GM19395 (cell line): ENCODE data around the gene FAM120B.
"Not testable (repeated sequence)": the region's sequence is repeated elsewhere in the genome, so short reads cannot be mapped to it uniquely, and the experiment has no call there.

Source experiments
- ATAC-seq: cut with Tn5 transposase; IDR thresholded peaks from one replicate; pipeline ENCODE4 v1.9.1; 2021; ENCODE audit warnings: mild to moderate bottlenecking, moderate library complexity; ENCODE audit not compliant: unreplicated experiment

Gene FAM120B

DNA sequence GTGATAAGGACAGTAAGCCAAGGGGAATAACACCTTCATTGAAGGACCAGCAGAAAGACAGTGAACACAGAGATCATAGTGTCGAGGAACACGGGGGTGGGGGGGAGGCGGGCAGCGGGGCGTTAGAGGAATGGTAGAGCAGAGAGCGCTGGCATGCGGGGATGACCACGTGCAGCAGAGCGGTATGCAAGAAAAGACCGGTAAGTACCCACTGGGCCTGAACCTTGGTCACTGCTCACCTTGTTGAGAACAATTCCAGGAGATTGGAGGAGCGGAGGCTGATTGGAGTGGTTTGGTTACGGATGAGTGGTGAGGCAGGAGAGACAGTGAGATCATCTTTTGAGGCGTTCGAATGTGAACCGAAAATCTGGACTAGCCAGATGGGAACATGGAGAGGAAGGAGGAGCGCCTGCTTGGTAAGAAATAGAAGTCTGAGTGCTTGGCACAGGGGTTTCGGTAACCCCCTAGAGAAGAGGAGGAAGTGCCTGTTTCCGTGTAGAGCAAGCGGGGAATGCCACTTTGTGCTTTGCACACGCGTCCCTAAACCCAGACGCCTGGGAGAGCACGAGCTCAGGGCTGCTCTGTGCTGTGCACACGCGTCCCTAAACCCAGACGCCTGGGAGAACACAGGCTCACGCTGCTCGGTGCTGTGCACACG is 70.0 kb downstream of the FAM120B start:
- ATAC-seq: no peak

DNA sequence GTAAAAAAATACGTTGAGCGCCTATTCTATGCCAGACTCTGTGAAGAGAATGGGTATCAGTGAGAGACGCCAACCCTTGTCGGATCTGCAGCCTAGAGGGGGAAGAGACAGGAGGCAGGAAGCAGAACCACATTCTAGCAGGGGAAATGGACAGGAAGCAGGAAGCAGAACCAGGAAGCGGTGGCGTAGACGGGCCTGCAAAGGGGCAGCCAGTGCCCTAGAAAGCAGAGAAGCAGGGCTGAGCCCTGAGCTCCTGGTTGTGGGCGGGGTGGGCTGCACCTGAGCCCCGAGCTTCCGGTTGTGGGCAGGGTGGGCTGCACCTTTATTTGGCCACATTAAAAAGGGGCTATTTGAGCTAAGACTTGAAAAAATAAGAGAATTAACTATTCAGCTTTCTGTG is 71.9 kb downstream of the FAM120B start:
- no peak for ATAC-seq

- ATAC-seq: no peak
These were observed 75.0 kb downstream of the FAM120B start for GRCh38 chr6:170381562-170381961.

DNA sequence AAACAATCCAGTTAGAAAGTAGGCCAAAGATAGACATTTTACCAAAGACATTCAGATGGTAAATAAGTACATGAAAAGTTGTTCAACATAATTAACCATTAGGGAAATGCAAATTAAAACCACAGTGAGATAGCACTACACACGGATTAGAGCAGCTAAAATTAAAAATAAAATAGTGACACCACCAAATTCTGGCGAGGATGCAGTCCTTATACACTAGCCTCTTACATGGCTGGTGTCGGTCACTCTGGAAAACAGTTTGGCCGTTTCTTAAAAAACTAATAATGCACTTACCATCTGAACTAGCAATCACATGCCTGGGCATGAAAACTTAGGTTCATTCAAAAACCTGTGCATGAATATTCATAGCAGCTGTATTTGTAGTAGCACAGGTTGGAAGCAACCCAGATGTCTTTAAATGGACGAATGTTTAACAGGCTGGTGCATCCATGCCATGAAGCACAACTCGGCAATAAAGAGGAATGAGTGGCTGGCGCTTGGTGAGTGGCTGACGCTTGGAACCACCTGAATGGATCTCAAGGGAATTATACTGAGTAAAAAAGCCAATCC is 77.0 kb downstream of the FAM120B start:
- ATAC-seq: no peak

DNA sequence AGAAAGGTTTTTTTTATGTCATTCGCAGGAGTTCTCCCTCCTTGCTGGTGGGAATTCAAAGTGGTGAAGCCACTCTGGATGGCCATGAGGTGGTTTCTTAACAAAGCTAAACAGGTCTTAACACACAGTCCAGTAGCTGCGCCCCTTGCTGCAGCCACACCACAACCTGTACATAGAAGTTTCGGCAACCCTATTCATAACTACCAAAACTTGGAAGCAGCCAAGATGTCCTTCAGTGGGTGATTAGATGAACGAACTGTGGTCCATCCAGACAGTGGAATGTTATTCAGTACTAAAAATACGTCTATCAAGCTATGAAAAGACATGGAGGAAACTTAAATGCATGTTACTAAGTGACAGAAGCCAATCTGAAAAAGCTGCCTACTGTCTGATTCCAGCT is 78.9 kb downstream of the FAM120B start:
- no peak for ATAC-seq

DNA sequence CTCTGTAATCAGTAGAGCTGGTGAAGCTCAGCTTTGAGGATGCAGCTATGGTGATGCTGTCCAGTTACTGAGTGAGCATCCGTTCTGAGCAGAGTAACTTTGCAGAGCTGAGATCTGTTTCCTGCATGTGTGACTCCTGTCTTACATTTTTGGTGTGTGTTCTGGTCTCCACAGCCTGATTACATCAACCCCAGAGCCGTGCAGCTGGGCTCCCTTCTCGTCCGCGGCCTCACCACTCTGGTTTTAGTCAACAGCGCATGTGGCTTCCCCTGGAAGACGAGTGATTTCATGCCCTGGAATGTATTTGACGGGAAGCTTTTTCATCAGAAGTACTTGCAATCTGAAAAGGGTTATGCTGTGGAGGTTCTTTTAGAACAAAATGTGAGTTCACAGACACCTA is 81.6 kb downstream of the FAM120B start:
- no peak for ATAC-seq

GRCh38 chr6:170393033-170393432 is 86.5 kb downstream of the FAM120B start:
- no peak for ATAC-seq

DNA sequence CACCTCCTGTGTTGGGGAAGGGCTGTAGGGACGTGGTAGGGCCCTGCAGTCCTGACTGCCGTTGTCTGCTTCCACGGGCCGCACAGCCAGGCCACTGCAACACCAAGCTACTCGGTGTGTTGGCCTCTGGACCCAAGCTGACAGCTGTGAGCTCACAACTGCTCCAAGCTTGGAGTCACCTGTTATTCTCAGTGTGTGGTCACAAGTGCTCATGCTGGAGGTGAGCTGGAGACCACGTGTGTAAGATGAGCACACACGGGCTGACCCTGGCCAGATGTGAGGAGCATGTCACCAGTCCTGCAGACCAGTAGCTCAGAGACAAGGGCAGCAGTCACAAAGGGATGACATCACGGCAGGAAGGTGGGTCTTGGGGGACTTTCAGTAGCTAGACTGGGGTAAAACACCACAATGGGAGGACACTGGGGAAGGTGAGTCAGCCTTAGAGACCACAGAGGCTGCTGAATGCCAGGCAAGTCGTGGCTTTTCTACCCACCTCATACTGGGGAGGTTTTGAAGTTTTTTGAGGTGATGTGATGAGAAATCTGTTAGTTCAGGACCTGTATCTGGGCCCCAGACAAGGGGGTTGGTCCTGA is 87.3 kb downstream of the FAM120B start:
- no peak for ATAC-seq

DNA sequence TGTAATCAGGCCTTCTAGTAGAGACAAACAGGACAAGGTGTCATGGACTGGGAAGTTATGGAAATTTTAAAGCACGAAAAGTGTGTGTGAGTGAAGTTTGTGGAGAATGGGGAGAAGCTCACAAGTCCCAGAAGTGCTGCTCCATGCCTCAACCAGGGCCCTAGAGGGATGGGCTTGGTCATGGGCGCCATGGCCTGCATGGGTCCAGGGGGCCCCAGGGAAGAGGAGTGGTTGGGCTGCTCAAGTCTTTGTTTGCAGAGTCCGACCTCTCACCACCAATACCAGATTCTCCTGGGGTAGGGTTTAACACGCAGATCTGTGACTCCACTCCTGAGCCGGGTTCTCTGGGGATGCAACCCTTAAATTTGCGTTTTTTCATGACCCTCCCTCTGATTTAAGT is 88.4 kb downstream of the FAM120B start:
- no peak for ATAC-seq

DNA sequence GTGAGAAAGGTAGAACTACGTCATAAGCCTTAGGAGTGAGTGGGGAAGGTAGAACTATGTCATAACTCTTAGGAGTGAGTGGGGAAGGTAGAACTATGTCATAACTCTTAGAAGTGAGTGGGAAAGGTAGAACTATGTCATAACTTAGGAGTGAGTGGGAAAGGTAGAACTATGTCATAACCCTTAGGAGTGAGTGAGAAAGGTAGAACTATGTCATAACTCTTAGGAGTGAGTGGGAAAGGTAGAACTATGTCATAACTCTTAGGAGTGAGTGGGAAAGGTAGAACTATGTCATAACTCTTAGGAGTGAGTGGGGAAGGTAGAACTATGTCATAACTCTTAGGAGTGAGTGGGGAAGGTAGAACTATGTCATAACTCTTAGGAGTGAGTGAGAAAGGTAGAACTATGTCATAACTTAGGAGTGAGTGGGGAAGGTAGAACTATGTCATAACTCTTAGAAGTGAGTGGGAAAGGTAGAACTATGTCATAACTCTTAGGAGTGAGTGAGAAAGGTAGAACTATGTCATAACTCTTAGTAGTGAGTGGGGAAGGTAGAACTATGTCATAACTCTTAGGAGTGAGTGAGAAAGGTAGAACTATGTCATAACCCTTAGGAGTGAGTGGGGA is 92.3 kb downstream of the FAM120B start:
- ATAC-seq: not testable (repeated sequence)

- not testable (repeated sequence) for ATAC-seq
These were observed 93.5 kb downstream of the FAM120B start for GRCh38 chr6:170399955-170400558.

DNA sequence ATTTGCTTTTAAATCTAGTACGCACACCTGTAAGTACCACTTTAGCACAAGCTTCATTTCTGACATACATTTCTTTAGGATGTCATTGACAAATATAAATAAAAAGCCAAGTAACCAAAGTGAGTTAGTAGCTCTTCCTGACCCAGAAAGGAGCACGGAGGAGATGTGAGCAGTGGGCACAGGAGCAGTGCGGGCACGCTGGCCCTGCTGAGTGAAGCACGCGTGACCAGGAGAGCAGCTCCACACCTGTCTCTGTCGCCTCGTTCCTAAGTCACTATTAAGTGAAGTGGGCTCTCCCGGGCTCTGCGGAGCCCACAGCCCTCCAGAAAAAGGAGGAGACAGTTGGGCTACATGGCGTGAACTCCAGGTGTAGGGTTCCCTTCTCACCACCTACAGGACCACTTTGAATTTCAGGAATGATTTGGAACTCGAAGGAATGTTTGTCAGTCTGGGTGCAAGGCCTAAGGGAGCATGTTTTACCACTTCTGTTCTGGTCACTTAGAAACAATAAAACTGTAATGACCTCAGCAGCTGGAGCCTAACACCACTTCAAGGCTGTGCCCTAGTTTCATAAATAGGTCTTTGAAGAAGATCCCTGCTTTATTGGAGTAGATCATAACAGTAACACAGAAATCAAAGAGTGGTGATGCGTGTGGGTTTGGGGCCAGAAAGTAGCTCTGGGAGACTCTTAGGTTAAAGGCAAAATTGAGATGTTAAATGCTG is 95.9 kb downstream of the FAM120B start:
- ATAC-seq: no peak

- ATAC-seq: no peak
These were observed 96.9 kb downstream of the FAM120B start for GRCh38 chr6:170403451-170403850.

- ATAC-seq: no peak
These were observed 97.5 kb downstream of the FAM120B start for GRCh38 chr6:170404036-170404435.

DNA sequence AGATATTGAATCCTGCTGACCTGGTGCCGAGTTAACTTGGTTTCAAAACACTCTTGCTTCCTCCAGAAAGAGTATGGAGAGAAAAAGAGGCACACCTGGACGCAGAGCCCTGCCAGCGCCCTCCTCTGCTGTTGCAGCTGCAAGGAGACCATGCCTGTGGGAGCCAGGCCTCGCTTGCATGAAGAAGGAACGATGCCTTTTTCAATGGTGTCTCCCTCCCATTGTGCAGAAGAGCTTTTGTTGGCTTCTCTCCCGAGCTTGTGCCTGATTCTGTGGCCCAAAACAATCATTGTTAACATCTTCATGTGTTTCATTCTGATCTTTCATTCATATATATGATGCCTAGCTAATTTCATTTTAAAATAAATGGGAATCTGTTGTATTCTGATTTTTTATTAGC is 98.1 kb downstream of the FAM120B start:
- ATAC-seq: no peak

DNA sequence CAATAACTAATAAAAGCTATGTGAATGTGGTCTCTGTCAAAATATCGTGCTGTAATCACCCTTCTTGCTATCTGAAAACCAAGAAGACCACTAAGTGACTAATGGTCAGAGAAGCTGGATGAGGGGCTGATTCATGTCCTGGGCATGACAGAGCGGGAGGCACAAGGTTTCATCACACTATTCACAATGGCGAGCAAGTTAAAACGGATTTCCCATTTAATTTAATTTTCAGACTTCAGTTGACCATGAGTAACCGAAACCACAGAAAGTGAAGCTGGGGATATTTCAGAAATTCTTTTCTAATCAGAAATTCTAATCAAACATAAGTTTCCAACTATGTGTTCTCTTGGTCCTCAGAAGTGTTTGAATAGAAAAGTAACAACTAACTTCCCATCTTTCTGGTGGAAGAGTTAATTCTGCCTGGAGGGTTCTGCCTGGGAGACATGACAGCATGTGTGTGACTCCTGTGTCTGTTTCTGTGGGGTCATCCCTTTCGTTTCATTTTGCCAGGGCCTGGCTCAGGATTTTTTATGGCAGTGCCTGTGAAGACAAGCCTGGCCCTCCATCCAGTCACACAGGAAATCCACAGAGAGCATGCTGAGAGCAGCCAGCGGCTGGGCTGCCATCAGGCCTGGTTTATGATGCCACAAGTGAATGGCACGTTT is 98.9 kb downstream of the FAM120B start:
- no peak for ATAC-seq

- no peak for ATAC-seq
These were observed 100.6 kb downstream of the FAM120B start for GRCh38 chr6:170407200-170407599.

DNA sequence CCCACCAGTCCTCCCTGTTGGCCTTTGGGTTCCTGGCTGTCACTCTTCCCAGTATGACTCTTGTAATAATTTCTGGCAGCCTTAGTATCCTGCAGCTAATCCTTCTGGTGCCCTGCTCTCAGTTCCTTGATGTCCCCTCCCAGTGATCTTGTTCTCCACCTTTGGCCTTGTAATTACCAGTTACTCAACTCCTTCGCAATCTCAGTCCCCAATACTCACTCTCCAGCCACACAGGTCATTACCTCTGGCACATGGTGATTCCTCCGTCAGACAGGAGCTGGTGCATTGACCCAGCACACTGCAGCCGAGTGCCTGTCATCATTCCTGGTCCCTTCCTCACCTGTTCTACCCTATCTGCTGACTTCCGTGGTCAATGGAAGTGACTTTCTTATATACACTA is 101.4 kb downstream of the FAM120B start:
- ATAC-seq: no peak

DNA sequence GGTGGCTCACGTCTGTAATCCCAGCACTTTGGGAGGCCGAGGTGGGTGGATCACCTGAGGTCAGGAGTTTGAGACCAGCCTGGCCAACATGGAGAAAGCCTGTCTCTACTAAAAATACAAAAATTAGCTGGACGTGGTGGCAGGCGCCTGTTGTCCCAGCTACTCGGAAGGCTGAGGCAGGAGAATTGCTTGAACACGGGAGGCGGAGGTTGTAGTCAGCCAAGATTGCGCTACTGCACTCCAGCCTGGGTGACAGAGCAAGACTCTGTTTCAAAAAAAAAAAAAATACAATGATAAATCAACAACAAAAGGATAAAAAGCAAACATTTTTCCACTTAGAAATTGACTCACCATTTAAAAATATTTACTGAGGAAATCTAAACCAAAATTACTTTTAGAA is 103.2 kb downstream of the FAM120B start:
- ATAC-seq: not testable (repeated sequence)

GRCh38 chr6:170410241-170410640 is 103.7 kb downstream of the FAM120B start:
- ATAC-seq: no peak

GRCh38 chr6:170415318-170415717 is 108.8 kb downstream of the FAM120B start:
- no peak for ATAC-seq
